Ascending aorta (tissue), 2 donors: Measurements from ENCODE around the gene DDX18. TPM values are rescaled to one million over a fixed set of nuclear protein-coding genes. Genes with fewer than 3 reads are reported as not detected.

Source experiments
- DNase-seq, 2 donors: peaks; one replicate each; pipeline ENCODE4 v3.0.0-alpha.2; 2019; ENCODE audit warnings: low spot score in 2 of 2
- H3K27ac ChIP-seq, 2 donors: fragments of 200-600 bp; sonication (generic); one replicate each; pipeline ENCODE4 v1.5.1; 2016 to 2017; ENCODE audit warnings: mild to moderate bottlenecking in 1 of 2
- H3K27me3 ChIP-seq: fragments of 200-600 bp; sonication (generic); one replicate; pipeline ENCODE4 v1.5.1; 2017
- H3K36me3 ChIP-seq, 2 donors: fragments of 200-600 bp; sonication (generic); one replicate each; pipeline ENCODE4 v1.5.1; 2016
- H3K4me1 ChIP-seq, 2 donors: fragments of 200-600 bp; sonication (generic); one replicate each; pipeline ENCODE4 v1.5.1; 2016 to 2017; ENCODE audit warnings: mild to moderate bottlenecking in 1 of 2
- H3K4me3 ChIP-seq, 2 donors: fragments of 200-600 bp; sonication (generic); one replicate each; pipeline ENCODE4 v1.5.1; 2016 to 2017; ENCODE audit warnings: mild to moderate bottlenecking in 1 of 2
- H3K9me3 ChIP-seq, 2 donors: fragments of 200-600 bp; sonication (generic); one replicate each; pipeline ENCODE4 v1.5.1; 2016
- CTCF ChIP-seq, 3 experiments: fragments of 200-600 bp in 2 of 3; fragments of 450-650 bp in 1 of 3; sonication (generic) in 2 of 3; IDR thresholded peaks; one replicate each; pipeline ENCODE4 v1.5.1; 2016 to 2019; ENCODE audit warnings: antibody characterized with exemption in 3 of 3, mild to moderate bottlenecking in 1 of 3, moderate library complexity in 1 of 3
- intact Hi-C: fragments of 100-400 bp; cut with DNase I; formaldehyde crosslinking; loops from one replicate; pipeline ENCODE4 v1.15.1; 2023
- total RNA-seq: library from RNA; depleted of rRNA; stranded (reverse); fragments of >200 nt; gene quantifications from one replicate; pipeline ENCODE4 v1.1.0, GENCODE V29; 2016

Gene DDX18
- total RNA-seq, 1 donor from 2014 or later = 20.5 TPM

GRCh38 chr2:117862459-117862858 is 48.0 kb downstream of the DDX18 start:
- Histone ChIP-seq H3K36me3 (no peaks in the 10 kb centered on the region), H3K27me3 (no peaks in the 10 kb centered on the region), H3K9me3 (no peaks in the 10 kb centered on the region), H3K4me3 (no peak overlapping the region), H3K4me1 (no peaks in the 10 kb centered on the region), H3K27ac (no peak overlapping the region)
- intact Hi-C loops = no loop called here
- DNase-seq = no peak
- TF ChIP-seq CTCF (IDR thresholded peaks at IDR 0.05) = no peak

- no peaks in the 10 kb centered on the region for H3K9me3 ChIP-seq
- no peak overlapping the region for H3K27ac ChIP-seq
- DNase-seq = no peak
- no peaks in the 10 kb centered on the region for H3K36me3 ChIP-seq
- no peaks in the 10 kb centered on the region for H3K4me1 ChIP-seq
- H3K27me3 ChIP-seq = no peaks in the 10 kb centered on the region
- no peak overlapping the region for H3K4me3 ChIP-seq
- intact Hi-C loops = no loop called here
- TF ChIP-seq CTCF (IDR thresholded peaks at IDR 0.05) = no peak
These were observed 61.3 kb downstream of the DDX18 start for GRCh38 chr2:117875786-117876185.

GRCh38 chr2:117879003-117879402 is 64.5 kb downstream of the DDX18 start:
- Histone ChIP-seq H3K4me1 (no peaks in the 10 kb centered on the region), H3K36me3 (no peaks in the 10 kb centered on the region), H3K27ac (no peak overlapping the region), H3K4me3 (no peak overlapping the region), H3K27me3 (no peaks in the 10 kb centered on the region), H3K9me3 (no peaks in the 10 kb centered on the region)
- intact Hi-C loops = no loop called here
- no peak for DNase-seq
- no peak for TF ChIP-seq CTCF (IDR thresholded peaks at IDR 0.05)

Other genes with a start within 250 kb of the DDX18 start
- gene CCDC93, start 199.4 kb downstream of the DDX18 start, total RNA-seq = 6.3 TPM